DOHH2 (cell line): Measurements from ENCODE around the gene PEAK1.

Source experiments
- H3F3A ChIP-seq: fragments of 200-600 bp; sonication (generic), shearing (Covaris generic); 2 replicates; pipeline ENCODE4 v1.6.0; 2016; ENCODE audit warnings: antibody characterized with exemption, mild to moderate bottlenecking; ENCODE audit not compliant: control insufficient read depth, insufficient read depth
- H3K27ac ChIP-seq: fragments of 200-600 bp; sonication (generic); 2 replicates; pipeline ENCODE4 v1.5.1; 2014; ENCODE audit warnings: low read depth, mild to moderate bottlenecking, low read length, moderate library complexity
- H3K27me3 ChIP-seq: fragments of 200-600 bp; sonication (generic); 2 replicates; pipeline ENCODE4 v1.6.1; 2014; ENCODE audit warnings: mild to moderate bottlenecking, low read length, mixed read lengths; ENCODE audit not compliant: control insufficient read depth
- H3K36me3 ChIP-seq: fragments of 200-600 bp; sonication (generic); 2 replicates; pipeline ENCODE4 v1.6.1; 2014; ENCODE audit warnings: mild to moderate bottlenecking, low read length, moderate library complexity, mixed read lengths; ENCODE audit not compliant: control insufficient read depth
- H3K4me1 ChIP-seq: fragments of 200-600 bp; sonication (generic); 2 replicates; pipeline ENCODE4 v1.6.1; 2014; ENCODE audit warnings: mild to moderate bottlenecking, low read length, mixed read lengths; ENCODE audit not compliant: control insufficient read depth
- H3K4me2 ChIP-seq: fragments of 200-600 bp; sonication (generic); 2 replicates; pipeline ENCODE4 v1.6.0; 2014; ENCODE audit warnings: mild to moderate bottlenecking, low read length, moderate library complexity
- H3K4me3 ChIP-seq: fragments of 200-600 bp; sonication (generic); 2 replicates; pipeline ENCODE4 v1.5.1; 2014; ENCODE audit warnings: mild to moderate bottlenecking, low read length, mixed read lengths
- H3K79me2 ChIP-seq: fragments of 200-600 bp; sonication (generic); 2 replicates; pipeline ENCODE4 v1.6.1; 2014; ENCODE audit warnings: mild to moderate bottlenecking, low read length, mixed read lengths; ENCODE audit not compliant: control insufficient read depth
- H3K9me2 ChIP-seq: fragments of 200-600 bp; sonication (generic); replicated peaks from 2 replicates; pipeline ENCODE4 v1.6.1; 2014; ENCODE audit warnings: mild to moderate bottlenecking, low read length, mixed read lengths; ENCODE audit not compliant: control insufficient read depth
- H3K9me3 ChIP-seq: fragments of 200-600 bp; sonication (generic); 2 replicates; pipeline ENCODE4 v1.6.1; 2014; ENCODE audit warnings: antibody characterized with exemption, low read length, mixed read lengths; ENCODE audit not compliant: control insufficient read depth, insufficient read depth
- H4K20me1 ChIP-seq: fragments of 200-600 bp; sonication (generic); 2 replicates; pipeline ENCODE4 v1.6.0; 2014; ENCODE audit warnings: low read depth, mild to moderate bottlenecking, antibody characterized with exemption, low read length, moderate library complexity; ENCODE audit not compliant: control insufficient read depth, insufficient read depth
- EZH2phosphoT487 ChIP-seq: fragments of 200-600 bp; sonication (generic); IDR thresholded peaks from 2 replicates; pipeline ENCODE4 v1.6.1; 2017; ENCODE audit warnings: borderline replicate concordance, mild to moderate bottlenecking, antibody characterized with exemption, low read length, moderate library complexity, mixed read lengths
- TF ChIP-seq, protein P1 (sequence below): fragments of 200-600 bp; sonication (generic); IDR thresholded peaks from one replicate; pipeline ENCODE4 v1.5.1; 2014; ENCODE audit warnings: antibody characterized with exemption, mild to moderate bottlenecking, low read depth, low read length; ENCODE audit not compliant: poor library complexity, severe bottlenecking

The PEAK1 gene

DNA sequence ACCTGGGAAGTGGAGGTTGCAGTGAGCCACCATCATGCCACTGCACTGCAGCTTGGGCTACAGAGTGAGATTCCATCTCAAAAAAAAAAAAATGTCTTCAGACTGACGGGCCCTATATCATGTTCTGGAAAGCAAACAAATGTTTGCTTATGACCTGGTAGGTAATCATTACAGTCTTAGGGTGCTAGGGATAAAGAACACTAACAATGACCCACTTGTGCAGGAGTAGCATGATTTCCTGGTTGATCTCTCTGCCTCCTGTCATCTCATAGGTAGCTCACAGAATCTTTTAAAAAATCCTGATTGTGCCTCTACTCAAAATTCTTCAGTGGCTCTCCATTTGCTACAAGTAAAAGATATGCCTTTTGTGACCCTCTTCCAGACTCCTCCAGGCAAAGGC, 274.5 kb downstream of the PEAK1 start:
- H3F3A ChIP-seq, result no peaks in the 10 kb centered on the region
- H3K9me2 ChIP-seq, result no peaks in the 10 kb centered on the region
- peaks cover 5% of the 10 kb centered on the region; the same call in 1 of the 2 replicates for H3K9me3 ChIP-seq
- H3K36me3 ChIP-seq, result no peaks in the 10 kb centered on the region
- no peak for TF ChIP-seq EZH2phosphoT487
- TF ChIP-seq, protein P1, sequence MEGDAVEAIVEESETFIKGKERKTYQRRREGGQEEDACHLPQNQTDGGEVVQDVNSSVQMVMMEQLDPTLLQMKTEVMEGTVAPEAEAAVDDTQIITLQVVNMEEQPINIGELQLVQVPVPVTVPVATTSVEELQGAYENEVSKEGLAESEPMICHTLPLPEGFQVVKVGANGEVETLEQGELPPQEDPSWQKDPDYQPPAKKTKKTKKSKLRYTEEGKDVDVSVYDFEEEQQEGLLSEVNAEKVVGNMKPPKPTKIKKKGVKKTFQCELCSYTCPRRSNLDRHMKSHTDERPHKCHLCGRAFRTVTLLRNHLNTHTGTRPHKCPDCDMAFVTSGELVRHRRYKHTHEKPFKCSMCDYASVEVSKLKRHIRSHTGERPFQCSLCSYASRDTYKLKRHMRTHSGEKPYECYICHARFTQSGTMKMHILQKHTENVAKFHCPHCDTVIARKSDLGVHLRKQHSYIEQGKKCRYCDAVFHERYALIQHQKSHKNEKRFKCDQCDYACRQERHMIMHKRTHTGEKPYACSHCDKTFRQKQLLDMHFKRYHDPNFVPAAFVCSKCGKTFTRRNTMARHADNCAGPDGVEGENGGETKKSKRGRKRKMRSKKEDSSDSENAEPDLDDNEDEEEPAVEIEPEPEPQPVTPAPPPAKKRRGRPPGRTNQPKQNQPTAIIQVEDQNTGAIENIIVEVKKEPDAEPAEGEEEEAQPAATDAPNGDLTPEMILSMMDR, result no peak
- no peak overlapping the region for H3K4me3 ChIP-seq
- H4K20me1 ChIP-seq, result no peaks in the 10 kb centered on the region
- no peaks in the 10 kb centered on the region for H3K27me3 ChIP-seq
- H3K27ac ChIP-seq, result no peak overlapping the region
- H3K79me2 ChIP-seq, result no peaks in the 10 kb centered on the region
- no peak overlapping the region for H3K4me2 ChIP-seq
- H3K4me1 ChIP-seq, result no peaks in the 10 kb centered on the region

DNA sequence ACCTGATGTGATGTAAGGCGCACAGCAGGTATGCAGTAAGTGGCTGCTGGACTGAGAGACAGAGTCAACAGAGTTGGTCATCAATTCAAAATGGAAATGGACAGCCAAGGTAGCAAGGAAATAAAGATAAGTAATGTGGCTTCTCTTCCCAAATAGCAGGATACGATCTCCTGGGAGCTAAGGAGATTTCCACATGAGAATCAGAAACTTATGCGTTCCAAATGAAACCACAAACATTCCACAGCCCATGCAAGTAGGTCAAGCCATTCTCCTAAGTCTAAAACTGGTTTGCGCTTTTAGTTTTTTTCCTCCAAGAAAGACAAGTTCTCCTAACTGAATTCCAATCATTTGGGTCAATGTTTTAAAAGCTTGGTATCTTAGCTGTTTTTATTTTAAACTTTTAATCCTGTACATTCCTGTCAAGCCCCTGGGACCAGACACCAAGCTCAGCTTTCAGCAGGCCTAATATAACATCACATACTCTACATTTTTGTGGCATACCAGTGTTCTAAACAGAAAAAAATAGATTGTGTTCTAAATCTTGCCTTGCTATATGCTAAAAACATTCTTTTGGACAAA, 275.3 kb downstream of the PEAK1 start:
- TF ChIP-seq EZH2phosphoT487, result no peak
- TF ChIP-seq, protein P1, result no peak
- H3K79me2 ChIP-seq, result no peaks in the 10 kb centered on the region
- H3K4me2 ChIP-seq, result no peak overlapping the region
- H3K9me3 ChIP-seq, result peaks cover 9% of the 10 kb centered on the region; the same call in 1 of the 2 replicates
- H4K20me1 ChIP-seq, result no peaks in the 10 kb centered on the region
- H3F3A ChIP-seq, result no peaks in the 10 kb centered on the region
- no peaks in the 10 kb centered on the region for H3K36me3 ChIP-seq
- no peaks in the 10 kb centered on the region for H3K27me3 ChIP-seq
- H3K4me3 ChIP-seq, result no peak overlapping the region
- H3K9me2 ChIP-seq, result no peaks in the 10 kb centered on the region
- no peak overlapping the region for H3K27ac ChIP-seq
- no peaks in the 10 kb centered on the region for H3K4me1 ChIP-seq

DNA sequence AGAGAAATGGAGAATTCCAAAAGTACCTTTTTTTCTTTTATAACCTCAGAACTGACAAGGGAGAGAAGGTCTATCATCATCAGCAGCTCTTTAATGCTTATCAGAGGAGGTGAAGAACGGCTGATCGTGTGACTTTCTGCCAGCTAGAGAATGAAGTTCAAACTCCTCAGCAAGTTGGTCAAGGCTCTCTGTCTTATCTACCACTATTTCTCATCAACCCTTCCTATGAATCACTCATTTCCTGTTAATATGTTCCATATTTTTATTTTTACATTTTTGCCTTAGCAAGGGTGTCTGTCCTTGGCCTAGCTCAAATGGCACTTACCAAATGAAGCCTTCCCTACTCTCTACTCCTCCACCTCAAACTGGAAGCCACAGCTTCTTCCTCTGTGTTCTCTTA, 275.9 kb downstream of the PEAK1 start:
- H3K27ac ChIP-seq, result no peak overlapping the region
- no peaks in the 10 kb centered on the region for H4K20me1 ChIP-seq
- no peaks in the 10 kb centered on the region for H3K9me2 ChIP-seq
- H3K4me1 ChIP-seq, result no peaks in the 10 kb centered on the region
- H3K9me3 ChIP-seq, result peaks cover 9% of the 10 kb centered on the region; the same call in 1 of the 2 replicates
- H3K79me2 ChIP-seq, result no peaks in the 10 kb centered on the region
- no peaks in the 10 kb centered on the region for H3K27me3 ChIP-seq
- TF ChIP-seq, protein P1, result no peak
- no peak for TF ChIP-seq EZH2phosphoT487
- no peak overlapping the region for H3K4me3 ChIP-seq
- H3F3A ChIP-seq, result no peaks in the 10 kb centered on the region
- no peak overlapping the region for H3K4me2 ChIP-seq
- no peaks in the 10 kb centered on the region for H3K36me3 ChIP-seq
